Thyroid gland (tissue), 4 donors: ENCODE data around the gene CCDC50. TPM values are rescaled to one million over a fixed set of nuclear protein-coding genes. Genes with fewer than 3 reads are reported as not detected.

Source experiments
- DNase-seq, 2 donors: peaks; one replicate each; pipeline ENCODE4 v3.0.0-alpha.2; 2019
- H3K27ac ChIP-seq, 3 donors: fragments of 200-600 bp; sonication (generic); 1 replicate in 2 of 3; 2 replicates in 1 of 3; pipeline ENCODE4 v1.5.1; 2016 to 2019; ENCODE audit warnings: mild to moderate bottlenecking in 1 of 3, moderate library complexity in 1 of 3
- H3K27me3 ChIP-seq: fragments of 200-600 bp; sonication (generic); one replicate; pipeline ENCODE4 v1.5.1; 2019
- H3K36me3 ChIP-seq, 2 donors: fragments of 200-600 bp; sonication (generic); one replicate each; pipeline ENCODE4 v1.5.1; 2016 to 2019
- H3K4me1 ChIP-seq, 2 donors: fragments of 200-600 bp; sonication (generic); one replicate each; pipeline ENCODE4 v1.5.1; 2017 to 2019
- H3K4me3 ChIP-seq, 3 donors: fragments of 200-600 bp; sonication (generic); replicated peaks in 1 of 3; 1 replicate in 2 of 3; 2 replicates in 1 of 3; pipeline ENCODE4 v1.5.1; 2016; ENCODE audit warnings: mild to moderate bottlenecking in 1 of 3
- H3K9me3 ChIP-seq: fragments of 200-600 bp; sonication (generic); one replicate; pipeline ENCODE4 v1.5.1; 2017
- POLR2A ChIP-seq, 2 donors: fragments of 450-650 bp; IDR thresholded peaks; one replicate each; pipeline ENCODE4 v1.6.1; 2017; ENCODE audit warnings: antibody characterized with exemption in 2 of 2, mild to moderate bottlenecking in 2 of 2, moderate library complexity in 1 of 2
- WGBS, 2 donors: methylation state at CpG; one replicate each; pipeline ENCODE4 v1.1.5; 2017; 5-methylcytosine and 5-hydroxymethylcytosine counted together
- intact Hi-C: fragments of 100-400 bp; cut with DNase I; formaldehyde crosslinking; loops from one replicate; pipeline ENCODE4 v1.15.1; 2023
- total RNA-seq, 4 donors: library from RNA; depleted of rRNA; stranded (reverse); fragments of >200 nt; gene quantifications; one replicate each; pipeline ENCODE4 v1.2.3, GENCODE V29; 2016
- TF ChIP-seq, protein P1 (sequence below), 6 experiments: fragments of 200-600 bp in 3 of 6; fragments of 450-650 bp in 3 of 6; sonication (generic) in 3 of 6; IDR thresholded peaks; one replicate each; pipeline ENCODE4 v1.5.1; 2016 to 2019; ENCODE audit warnings: antibody characterized with exemption in 6 of 6, mild to moderate bottlenecking in 2 of 6, inconsistent platforms in 1 of 6, moderate library complexity in 1 of 6

CCDC50 gene
- total RNA-seq, 4 donors from 2014 or later: 63.3 to 104 (median 91.1) TPM

DNA sequence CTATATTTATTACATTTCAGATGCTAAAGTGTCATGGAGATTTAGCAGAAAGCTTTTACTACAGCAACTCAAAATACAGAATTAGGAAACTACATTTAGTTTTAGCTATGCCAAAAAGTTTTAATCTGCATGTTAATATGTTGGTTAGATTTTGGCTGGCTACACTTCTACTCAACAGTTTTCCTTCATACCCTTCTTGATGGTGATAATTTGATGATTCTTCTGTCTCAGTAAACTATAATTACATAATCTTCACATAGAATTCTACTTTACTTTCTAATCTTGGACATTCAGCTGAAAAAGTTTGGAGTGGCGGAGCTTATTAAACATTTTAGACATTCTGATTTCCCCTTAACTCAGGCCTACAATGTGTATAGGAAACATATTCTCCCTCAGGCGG is 11.2 kb downstream of the CCDC50 start:
- WGBS, 2 donors: 95 to 97% methylated on average over 2 of the region's 2 CpGs
- no peak overlapping the region for H3K4me3 ChIP-seq
- H3K27me3 ChIP-seq: no peaks in the 10 kb centered on the region
- no peaks in the 10 kb centered on the region for H3K9me3 ChIP-seq
- TF ChIP-seq, protein P1, sequence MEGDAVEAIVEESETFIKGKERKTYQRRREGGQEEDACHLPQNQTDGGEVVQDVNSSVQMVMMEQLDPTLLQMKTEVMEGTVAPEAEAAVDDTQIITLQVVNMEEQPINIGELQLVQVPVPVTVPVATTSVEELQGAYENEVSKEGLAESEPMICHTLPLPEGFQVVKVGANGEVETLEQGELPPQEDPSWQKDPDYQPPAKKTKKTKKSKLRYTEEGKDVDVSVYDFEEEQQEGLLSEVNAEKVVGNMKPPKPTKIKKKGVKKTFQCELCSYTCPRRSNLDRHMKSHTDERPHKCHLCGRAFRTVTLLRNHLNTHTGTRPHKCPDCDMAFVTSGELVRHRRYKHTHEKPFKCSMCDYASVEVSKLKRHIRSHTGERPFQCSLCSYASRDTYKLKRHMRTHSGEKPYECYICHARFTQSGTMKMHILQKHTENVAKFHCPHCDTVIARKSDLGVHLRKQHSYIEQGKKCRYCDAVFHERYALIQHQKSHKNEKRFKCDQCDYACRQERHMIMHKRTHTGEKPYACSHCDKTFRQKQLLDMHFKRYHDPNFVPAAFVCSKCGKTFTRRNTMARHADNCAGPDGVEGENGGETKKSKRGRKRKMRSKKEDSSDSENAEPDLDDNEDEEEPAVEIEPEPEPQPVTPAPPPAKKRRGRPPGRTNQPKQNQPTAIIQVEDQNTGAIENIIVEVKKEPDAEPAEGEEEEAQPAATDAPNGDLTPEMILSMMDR (IDR thresholded peaks at IDR 0.05): no peak
- no peak for TF ChIP-seq POLR2A (IDR thresholded peaks at IDR 0.05)
- H3K27ac ChIP-seq: no peak overlapping the region
- DNase-seq: no peak
- intact Hi-C loops: no loop called here
- H3K4me1 ChIP-seq: peaks cover 36 to 53% of the 10 kb centered on the region in 2 donors
- H3K36me3 ChIP-seq: no peaks in the 10 kb centered on the region

DNA sequence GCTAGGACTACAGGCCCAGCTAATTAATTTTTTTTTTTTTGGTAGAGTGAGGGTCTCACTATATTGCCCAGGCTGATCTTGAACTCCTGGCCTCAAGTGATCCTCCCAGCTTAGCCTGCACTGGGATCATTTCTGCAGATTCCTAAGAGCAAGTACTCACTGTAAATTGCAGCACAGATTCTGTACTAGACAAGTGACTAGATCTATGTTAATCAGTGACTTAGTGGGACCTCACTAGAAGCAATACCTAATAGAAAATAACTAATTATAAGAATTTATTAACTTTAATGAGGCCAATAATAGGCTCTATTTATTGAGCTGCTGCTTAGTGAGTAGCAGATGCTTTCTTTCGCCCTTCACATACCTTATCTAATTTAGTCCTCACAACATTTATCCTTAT is 11.8 kb downstream of the CCDC50 start:
- no peak overlapping the region for H3K4me3 ChIP-seq
- DNase-seq: no peak
- WGBS, 2 donors: 97 to 100% methylated on average over 1 of the region's 1 CpG
- H3K27ac ChIP-seq: no peak overlapping the region
- peaks cover 36 to 55% of the 10 kb centered on the region in 2 donors for H3K4me1 ChIP-seq
- TF ChIP-seq, protein P1 (IDR thresholded peaks at IDR 0.05): no peak
- TF ChIP-seq POLR2A (IDR thresholded peaks at IDR 0.05): no peak
- H3K27me3 ChIP-seq: no peaks in the 10 kb centered on the region
- H3K36me3 ChIP-seq: no peaks in the 10 kb centered on the region
- no peaks in the 10 kb centered on the region for H3K9me3 ChIP-seq
- intact Hi-C loops: no loop called here

DNA sequence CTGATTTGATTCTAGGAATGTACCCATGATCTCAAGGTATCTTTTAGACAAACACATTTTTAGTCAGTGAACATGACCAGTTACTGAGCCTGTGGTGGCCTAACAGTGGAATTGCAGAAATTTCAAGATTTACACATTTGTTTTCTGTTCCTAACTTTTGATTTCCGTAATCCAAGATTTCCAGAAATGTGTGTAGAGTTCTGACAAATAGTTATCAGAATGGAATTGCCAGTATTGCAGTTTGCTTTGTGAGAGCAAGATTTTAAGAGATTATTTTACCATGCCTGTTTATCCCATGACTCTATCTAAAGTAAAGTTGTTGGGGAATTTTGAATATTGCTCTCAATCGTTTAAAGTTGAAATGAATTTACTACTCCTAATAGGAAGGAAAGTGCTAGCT is 12.8 kb downstream of the CCDC50 start:
- Histone ChIP-seq H3K4me1 (peaks cover 29 to 53% of the 10 kb centered on the region in 2 donors), H3K27ac (no peak overlapping the region), H3K4me3 (no peak overlapping the region), H3K27me3 (no peaks in the 10 kb centered on the region), H3K36me3 (no peaks in the 10 kb centered on the region), H3K9me3 (no peaks in the 10 kb centered on the region)
- DNase-seq: no peak
- TF ChIP-seq, protein P1 (IDR thresholded peaks at IDR 0.05): no peak
- TF ChIP-seq POLR2A (IDR thresholded peaks at IDR 0.05): no peak
- intact Hi-C loops: no loop called here
- 73 to 74% methylated on average over 2 of the region's 2 CpGs for WGBS, 2 donors

DNA sequence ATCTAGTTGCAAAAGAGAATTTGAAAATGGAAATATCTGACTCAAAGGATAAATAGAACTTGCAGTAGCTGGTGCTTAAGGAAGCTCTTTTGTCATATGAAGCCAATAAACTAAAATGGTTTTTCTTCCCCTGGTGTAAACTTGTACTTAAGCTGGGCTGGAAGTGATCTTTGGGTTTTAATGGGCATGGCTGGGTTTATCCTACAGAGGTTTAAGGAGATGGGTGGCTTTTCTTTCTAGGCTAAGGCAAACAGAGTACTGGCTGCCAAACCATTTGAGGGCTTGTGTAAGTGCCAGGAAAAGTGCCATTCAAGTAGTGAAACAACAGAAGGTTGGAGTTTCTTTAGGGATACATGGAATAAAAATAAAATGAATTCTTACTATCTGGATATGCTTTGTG is 13.2 kb downstream of the CCDC50 start:
- TF ChIP-seq POLR2A (IDR thresholded peaks at IDR 0.05): no peak
- TF ChIP-seq, protein P1 (IDR thresholded peaks at IDR 0.05): no peak
- Histone ChIP-seq H3K27me3 (no peaks in the 10 kb centered on the region), H3K4me1 (peaks cover 29 to 49% of the 10 kb centered on the region in 2 donors), H3K36me3 (no peaks in the 10 kb centered on the region), H3K27ac (no peak overlapping the region), H3K4me3 (no peak overlapping the region), H3K9me3 (no peaks in the 10 kb centered on the region)
- DNase-seq: no peak
- intact Hi-C loops: no loop called here

DNA sequence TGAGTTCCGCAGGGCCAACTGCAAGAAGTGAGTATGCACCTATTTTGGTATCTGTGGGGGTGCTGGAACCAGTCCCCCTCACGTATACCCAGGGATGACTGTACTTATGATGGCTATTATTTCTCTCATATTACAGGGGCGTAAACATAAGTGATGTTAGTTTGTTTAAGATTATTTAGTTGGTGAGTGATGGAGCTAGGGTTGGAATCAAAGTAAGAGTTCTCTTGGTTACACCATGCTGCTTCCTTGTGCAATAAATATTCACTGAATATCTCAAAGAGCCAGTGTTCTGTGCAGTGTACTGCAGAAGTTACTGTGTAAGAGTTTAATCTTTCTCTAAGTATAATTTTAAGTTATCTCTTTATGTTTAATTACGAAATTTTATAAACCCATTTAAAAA is 13.9 kb downstream of the CCDC50 start:
- intact Hi-C loops: no loop called here
- Histone ChIP-seq H3K4me3 (no peak overlapping the region), H3K27ac (peak overlapping the region in 1 of 3 donors; percentile 17), H3K27me3 (no peaks in the 10 kb centered on the region), H3K9me3 (no peaks in the 10 kb centered on the region), H3K4me1 (peaks cover 30 to 42% of the 10 kb centered on the region in 2 donors), H3K36me3 (no peaks in the 10 kb centered on the region)
- WGBS, 2 donors: 62 to 66% methylated on average over 4 of the region's 4 CpGs
- TF ChIP-seq POLR2A (IDR thresholded peaks at IDR 0.05): no peak
- TF ChIP-seq, protein P1 (IDR thresholded peaks at IDR 0.05): no peak
- DNase-seq: no peak
